ENCODE results near the gene OPRL1. TPM values are rescaled to one million over a fixed set of nuclear protein-coding genes. Genes with fewer than 3 reads are reported as not detected.

Gene OPRL1
- total RNA-seq, 1 experiment from 2014 or later = 3.9 TPM

DNA sequence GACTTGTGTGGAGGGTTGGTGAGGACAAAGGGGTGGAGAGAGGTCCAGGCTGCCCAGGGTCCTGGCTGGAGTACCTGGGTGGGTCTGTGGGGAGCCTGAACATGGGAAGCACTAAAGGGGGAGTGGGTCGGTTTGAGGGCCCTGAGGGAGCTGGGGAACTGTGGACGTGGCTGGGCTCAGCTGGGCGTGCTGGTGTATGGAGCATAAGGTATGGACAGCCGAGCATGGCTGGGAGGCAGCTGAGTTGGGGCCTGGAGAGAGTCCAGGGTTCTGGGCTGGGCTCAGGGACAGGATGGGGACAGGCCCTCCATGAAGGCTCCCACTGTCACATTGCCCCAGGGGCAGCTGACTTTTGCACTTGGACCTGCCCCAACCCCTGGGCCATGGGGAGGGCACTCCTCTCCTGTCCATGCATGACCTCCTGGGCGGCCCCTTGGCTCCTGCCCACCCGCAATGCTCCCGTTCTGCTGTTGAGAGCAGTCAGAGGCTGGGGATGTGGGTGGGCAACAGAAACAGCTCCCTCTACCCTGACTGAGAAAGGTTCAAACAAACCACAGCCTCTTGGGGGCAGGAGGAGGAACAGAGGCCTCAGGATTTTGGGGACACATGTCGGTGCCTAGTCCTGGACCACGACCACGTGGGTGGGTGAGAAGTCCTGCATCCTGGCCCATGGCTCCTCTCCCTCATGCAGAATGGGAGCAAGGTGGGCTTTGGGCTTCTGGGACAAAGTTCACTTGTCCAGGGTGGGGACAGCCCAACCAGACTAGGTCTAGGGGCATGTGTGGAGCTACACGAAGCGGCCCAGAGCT, 39.4 kb upstream of the OPRL1 start:
- Histone ChIP-seq H3K36me3 (ENCODE audit: control insufficient read depth, insufficient read depth, low read length) (no peaks in the 10 kb centered on the region), H3K4me3 (ENCODE audit: low read depth in 2 of 2, low read length in 2 of 2) (no peak overlapping the region), H3K27ac (ENCODE audit: low read length) (no peak overlapping the region), H3K27me3 (ENCODE audit: control insufficient read depth, insufficient read depth, low read length) (no peaks in the 10 kb centered on the region), H3K4me1 (ENCODE audit: control insufficient read depth, insufficient read depth, low read length) (peaks cover 40% of the 10 kb centered on the region), H3K9me3 (ENCODE audit: control insufficient read depth, insufficient read depth, low read depth, low read length) (no peaks in the 10 kb centered on the region)
- intact Hi-C loops (cut with micrococcal nuclease; ENCODE audit: unreplicated experiment) (no loop called here), in situ Hi-C loops (cut with HindIII; ENCODE audit: low pct_unique_long_range_greater_than_20kb, low sequenced_read_pairs) (no loop called here)
- no peak for DNase-seq (ENCODE audit: low read depth, low spot score)
- TF ChIP-seq, protein P1, sequence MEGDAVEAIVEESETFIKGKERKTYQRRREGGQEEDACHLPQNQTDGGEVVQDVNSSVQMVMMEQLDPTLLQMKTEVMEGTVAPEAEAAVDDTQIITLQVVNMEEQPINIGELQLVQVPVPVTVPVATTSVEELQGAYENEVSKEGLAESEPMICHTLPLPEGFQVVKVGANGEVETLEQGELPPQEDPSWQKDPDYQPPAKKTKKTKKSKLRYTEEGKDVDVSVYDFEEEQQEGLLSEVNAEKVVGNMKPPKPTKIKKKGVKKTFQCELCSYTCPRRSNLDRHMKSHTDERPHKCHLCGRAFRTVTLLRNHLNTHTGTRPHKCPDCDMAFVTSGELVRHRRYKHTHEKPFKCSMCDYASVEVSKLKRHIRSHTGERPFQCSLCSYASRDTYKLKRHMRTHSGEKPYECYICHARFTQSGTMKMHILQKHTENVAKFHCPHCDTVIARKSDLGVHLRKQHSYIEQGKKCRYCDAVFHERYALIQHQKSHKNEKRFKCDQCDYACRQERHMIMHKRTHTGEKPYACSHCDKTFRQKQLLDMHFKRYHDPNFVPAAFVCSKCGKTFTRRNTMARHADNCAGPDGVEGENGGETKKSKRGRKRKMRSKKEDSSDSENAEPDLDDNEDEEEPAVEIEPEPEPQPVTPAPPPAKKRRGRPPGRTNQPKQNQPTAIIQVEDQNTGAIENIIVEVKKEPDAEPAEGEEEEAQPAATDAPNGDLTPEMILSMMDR (IDR thresholded peaks at IDR 0.05) = no peak
- TF ChIP-seq REST (IDR thresholded peaks at IDR 0.05; ENCODE audit: insufficient read depth in 1 of 2, low read depth in 2 of 2, low read length in 1 of 2) (no peak), SIN3A (IDR thresholded peaks at IDR 0.05; ENCODE audit: borderline replicate concordance, insufficient read depth, low read depth, low read length) (no peak), POLR2AphosphoS5 (IDR thresholded peaks at IDR 0.05; ENCODE audit: low read depth, low read length) (no peak), TCF7L2 (IDR thresholded peaks at IDR 0.05; ENCODE audit: low read depth, low read length) (no peak)
- ATAC-seq = no peak
- ChIA-PET CTCF (interaction anchor here (1.4 to 2.2 kb wide), 2 partner anchors 10 to 17 kb away, joined by 11 to 14 read pairs; partner anchors contain the start of gene SOX18), POLR2A (no interaction called here)
- BruUV-seq (replicated peaks) = no TSS peak

- in situ Hi-C loops (cut with HindIII; ENCODE audit: low pct_unique_long_range_greater_than_20kb, low sequenced_read_pairs) = no loop called here
- no TSS peak for BruUV-seq (replicated peaks)
- CTCF ChIA-PET = no interaction called here
- DNase-seq (ENCODE audit: low read depth, low spot score) = no peak
- ATAC-seq = no peak
- H3K4me3 ChIP-seq (ENCODE audit: low read depth in 2 of 2, low read length in 2 of 2) = no peak overlapping the region
- H3K4me1 ChIP-seq (ENCODE audit: control insufficient read depth, insufficient read depth, low read length) = peaks cover 40% of the 10 kb centered on the region
- H3K36me3 ChIP-seq (ENCODE audit: control insufficient read depth, insufficient read depth, low read length) = no peaks in the 10 kb centered on the region
- intact Hi-C loops (cut with micrococcal nuclease; ENCODE audit: unreplicated experiment) = no loop called here
- no peaks in the 10 kb centered on the region for H3K27me3 ChIP-seq (ENCODE audit: control insufficient read depth, insufficient read depth, low read length)
- POLR2A ChIA-PET = no interaction called here
- no peaks in the 10 kb centered on the region for H3K9me3 ChIP-seq (ENCODE audit: control insufficient read depth, insufficient read depth, low read depth, low read length)
- H3K27ac ChIP-seq (ENCODE audit: low read length) = no peak overlapping the region
- TF ChIP-seq REST (IDR thresholded peaks at IDR 0.05; ENCODE audit: insufficient read depth in 1 of 2, low read depth in 2 of 2, low read length in 1 of 2) (no peak), POLR2AphosphoS5 (IDR thresholded peaks at IDR 0.05; ENCODE audit: low read depth, low read length) (no peak), SIN3A (IDR thresholded peaks at IDR 0.05; ENCODE audit: borderline replicate concordance, insufficient read depth, low read depth, low read length) (no peak), TCF7L2 (IDR thresholded peaks at IDR 0.05; ENCODE audit: low read depth, low read length) (no peak)
- TF ChIP-seq, protein P1 (IDR thresholded peaks at IDR 0.05) = no peak
These were observed 38.7 kb upstream of the OPRL1 start for GRCh38 chr20:64041040-64041780.

Measured in Panc1 (cell line).